Left lobe of liver (tissue), 2 donors: ENCODE results near the gene KLRF2. TPM values are rescaled to one million over a fixed set of nuclear protein-coding genes. Genes with fewer than 3 reads are reported as not detected.

ENCODE experiments used
- ATAC-seq: fragments of 200-7000 bp; cut with Tn5 transposase; one replicate; pipeline ENCODE4 v1.9.1; 2020; ENCODE audit warnings: mild to moderate bottlenecking, moderate library complexity
- DNase-seq: peaks from one replicate; pipeline ENCODE4 v3.0.0-alpha.2; 2020; ENCODE audit warnings: low spot score
- total RNA-seq: library from RNA; stranded (reverse); gene quantifications from one replicate; pipeline ENCODE4 v1.2.1, GENCODE V29; 2021
- donor health status: DM: no; HTN: no; CAD: no; lungs with moderate emphysema.
- donor health status: DM: no; HTN: yes; CAD: no.

Gene KLRF2
- total RNA-seq, 1 donor from 2014 or later: not detected

DNA sequence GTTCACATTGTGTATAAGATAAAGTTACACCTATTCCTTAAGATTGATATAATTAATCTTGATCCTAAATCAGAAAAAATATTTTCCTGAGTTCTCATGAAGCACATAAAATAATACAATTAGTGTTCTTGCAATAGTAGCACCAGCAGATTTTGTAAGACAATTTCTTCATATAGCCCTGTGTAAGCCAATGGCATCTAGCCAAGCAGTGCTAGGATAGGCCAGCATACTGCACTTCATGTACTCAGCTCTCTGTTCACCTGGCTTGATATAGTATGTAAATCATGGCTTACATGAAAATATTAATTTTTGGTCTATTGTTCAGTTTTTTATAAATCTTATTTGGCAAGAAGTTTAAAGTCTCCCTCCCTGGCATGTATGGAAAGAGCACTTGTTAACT, 1.9 kb downstream of the KLRF2 start:
- DNase-seq (no peak), ATAC-seq (peak; percentile 57)

DNA sequence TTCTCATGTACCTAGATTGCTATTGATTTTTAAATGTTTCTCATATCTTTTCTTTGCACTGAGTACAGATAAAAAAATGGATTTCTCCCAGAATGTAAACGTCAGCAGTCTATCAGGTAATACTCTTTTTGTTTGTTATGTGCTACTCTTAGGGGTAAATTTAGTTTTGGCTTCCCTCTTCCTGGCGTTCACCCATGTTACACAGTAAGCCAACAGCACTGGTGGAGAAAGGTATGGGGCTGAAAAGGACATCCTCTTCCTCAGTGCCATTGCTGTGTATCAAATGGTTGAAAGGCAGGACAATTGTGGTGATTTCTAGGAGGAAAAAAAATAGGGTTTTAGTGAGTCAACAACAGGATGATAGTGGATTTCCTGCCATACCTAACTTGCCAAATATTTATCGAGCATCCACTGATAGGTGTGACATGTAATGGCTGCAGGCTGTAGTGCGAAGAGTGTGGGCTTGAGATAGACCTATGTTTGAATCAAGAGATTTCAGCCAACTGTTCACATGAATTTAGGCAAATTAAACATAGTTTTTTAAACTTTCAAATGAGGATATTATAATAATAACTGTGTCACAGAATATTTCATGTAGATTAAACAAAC, 7.5 kb downstream of the KLRF2 start:
- DNase-seq (no peak), ATAC-seq (no peak)

DNA sequence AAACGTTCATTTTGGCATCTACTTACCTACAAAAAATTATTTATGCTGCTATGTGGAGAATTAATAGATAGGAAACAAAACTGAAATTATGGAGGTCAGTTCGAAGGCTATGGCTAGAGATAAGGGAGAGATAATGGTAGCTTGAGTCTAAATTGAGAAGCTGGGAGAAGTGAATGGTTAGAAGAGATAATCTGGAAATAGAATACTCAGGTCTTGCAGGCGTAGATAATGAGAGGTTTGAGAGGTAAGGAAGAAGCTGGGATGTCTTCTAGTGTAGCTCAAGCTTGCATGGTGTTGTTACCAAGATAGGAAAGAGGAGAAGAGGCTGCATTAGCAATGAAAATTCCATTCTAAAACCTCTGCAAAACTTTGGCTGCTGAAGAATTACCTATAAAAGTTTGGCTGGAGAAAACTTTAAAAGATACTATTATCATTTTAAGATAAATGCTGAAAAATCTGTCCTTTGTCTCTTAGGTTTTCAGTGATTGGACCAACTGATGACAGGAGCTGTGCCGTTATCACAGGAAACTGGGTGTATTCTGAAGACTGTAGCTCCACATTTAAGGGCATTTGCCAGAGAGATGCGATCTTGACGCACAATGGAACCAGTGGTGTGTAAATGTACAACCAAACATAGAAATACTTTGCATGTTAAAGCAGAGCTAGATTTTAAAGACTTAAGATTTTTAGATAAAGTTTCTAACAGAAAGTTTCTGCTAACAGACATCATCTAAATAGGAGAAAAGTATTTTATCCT, 14.1 kb downstream of the KLRF2 start:
- DNase-seq: no peak
- ATAC-seq: no peak

DNA sequence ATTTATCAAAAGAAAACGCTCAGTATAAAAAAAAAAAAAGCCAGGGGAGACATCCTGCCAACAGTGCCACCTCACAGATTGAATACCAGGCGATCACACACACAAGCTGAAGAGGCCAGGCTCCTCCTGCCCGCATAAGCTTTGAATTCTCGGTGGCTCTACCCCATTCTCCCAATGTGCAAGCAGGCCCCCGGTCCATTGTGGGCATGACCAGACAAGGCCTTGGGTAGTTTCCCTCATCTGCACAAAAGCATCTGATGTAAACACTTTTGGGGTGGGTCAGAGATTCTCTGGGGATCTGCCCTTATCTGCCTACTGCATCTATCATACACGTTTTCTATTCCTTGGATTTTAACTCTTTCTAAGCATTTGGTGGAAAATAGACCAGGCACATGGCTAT, 16.2 kb downstream of the KLRF2 start:
- ATAC-seq (no peak), DNase-seq (no peak)

DNA sequence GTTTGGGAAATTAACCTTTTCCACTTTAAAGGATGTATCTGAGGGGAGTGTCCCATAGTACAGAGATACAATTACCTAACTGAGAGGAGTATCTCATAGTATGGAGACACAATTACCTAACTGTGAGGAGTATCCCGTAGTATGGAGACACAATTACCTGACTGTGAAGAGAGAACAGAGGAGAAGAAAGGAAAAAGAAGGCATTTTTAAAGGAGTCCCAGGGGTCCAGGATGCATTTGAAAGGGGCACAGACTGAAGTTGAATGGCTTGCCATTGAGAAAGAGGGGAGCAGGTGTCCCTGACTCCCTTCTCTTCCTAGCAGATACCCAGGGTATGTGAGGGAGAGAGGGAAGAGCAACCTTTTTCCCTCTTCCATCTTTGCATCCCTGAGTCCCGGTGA, 17.9 kb downstream of the KLRF2 start:
- DNase-seq (no peak), ATAC-seq (no peak)

DNA sequence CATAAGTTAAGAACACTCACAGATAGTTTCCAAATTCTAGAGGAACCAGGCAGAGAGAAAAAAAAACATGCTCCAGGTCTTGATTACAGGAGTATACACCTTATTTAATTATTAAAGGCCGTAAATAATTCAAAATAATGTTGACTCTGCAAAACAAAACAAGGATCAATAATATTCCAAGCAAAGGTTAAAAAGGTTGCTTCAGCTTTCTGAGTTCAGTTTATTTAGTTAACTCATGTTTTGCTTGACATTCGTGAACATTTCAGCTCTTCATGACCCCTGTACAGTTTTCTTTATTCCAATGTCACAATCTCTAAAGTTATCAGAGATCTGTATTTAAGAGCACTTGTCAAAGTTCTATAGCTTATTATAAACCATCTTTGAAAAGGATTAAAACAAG, 19.6 kb downstream of the KLRF2 start:
- ATAC-seq (peak; percentile 62), DNase-seq (no peak)

DNA sequence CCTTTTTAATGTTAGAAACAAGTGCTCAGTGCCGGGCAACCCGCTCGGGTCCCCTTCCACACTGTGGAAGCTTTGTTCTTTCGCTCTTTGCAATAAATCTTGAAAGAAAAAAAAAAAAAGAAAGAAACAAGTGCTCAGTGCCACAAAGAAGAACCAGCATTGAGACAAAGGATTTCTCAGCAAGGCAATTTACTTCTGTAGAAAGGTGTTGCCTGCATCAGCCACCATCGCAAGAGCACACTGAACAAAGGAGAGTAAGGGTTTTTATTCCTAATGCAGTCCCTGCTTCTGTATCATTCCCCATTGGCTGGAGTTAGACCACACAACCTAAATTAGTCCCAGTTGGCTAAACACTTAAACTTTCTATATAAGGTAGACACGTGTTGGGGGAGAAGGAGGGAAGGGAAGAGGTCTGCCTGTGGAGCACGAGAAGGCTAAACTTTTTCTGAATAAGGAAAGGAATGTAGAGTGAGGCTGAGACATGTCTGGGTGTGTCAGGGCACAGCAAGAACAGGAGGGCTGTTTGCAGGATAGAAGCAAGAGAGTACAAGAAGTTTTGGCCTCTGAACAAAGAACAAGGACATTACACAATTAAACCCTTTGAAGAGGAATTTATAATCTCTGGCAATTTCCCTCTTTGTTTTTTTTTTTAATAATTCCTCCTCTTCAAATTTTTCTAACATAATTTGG, 21.4 kb downstream of the KLRF2 start:
- ATAC-seq (no peak), DNase-seq (no peak)

DNA sequence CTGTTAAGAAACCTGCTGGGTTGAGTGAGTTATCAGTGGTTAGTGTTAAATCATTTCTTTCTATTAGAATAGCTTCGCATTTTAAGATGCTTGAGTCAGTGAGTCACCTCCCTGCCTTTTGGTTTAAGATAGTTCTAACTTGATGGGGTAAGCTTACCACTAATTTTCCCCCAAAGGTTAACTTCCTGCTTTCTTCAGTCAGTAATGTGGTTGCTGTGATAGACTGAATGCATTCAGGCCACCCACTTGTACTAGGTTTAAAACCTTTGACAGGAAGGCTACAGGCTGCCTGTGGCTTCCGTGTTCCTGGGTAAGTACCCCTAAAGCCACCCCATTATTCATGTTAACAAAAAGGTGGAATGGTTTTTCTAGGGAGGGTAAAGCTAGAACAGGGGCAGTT, 25.6 kb downstream of the KLRF2 start:
- DNase-seq (no peak), ATAC-seq (no peak)

DNA sequence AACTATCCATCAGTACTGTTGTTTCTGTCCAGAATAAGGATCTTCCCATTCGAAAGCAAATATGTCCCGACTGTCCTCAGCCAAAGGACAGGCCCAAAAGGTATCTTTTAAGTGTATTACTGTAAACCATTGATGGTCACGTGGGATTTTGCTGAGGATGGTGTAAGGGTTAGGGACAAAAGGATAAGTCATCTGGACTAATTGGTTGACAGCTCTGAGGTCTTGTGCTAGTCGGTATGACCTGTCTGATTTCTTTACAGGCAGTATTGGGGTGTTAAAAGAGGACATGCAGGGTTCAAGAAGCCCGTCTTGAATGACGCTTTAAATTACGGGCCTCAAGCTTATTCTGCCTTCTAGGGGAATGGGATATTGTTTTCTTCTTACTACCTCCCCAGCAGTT, 26.5 kb downstream of the KLRF2 start:
- no peak for DNase-seq
- ATAC-seq: no peak

DNA sequence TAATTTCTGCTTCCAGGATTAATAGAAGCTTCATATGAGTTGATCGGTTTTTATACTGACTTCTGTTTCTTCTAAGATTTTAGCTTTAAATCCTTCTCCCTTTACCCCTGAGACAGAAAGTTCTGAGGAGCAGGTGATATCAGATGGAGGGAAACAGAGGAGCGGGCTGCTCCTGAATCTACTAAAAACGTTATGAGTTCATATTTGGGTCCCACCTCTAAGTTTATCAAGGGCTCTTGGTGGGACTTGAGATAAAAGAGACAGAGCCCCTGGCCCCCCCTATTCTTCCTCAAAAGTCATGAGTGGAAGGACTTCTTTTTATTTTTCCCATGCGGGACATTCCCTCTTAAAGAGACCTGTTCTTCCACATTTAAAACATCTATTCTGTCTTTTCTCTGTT, 27.1 kb downstream of the KLRF2 start:
- DNase-seq (no peak), ATAC-seq (no peak)

DNA sequence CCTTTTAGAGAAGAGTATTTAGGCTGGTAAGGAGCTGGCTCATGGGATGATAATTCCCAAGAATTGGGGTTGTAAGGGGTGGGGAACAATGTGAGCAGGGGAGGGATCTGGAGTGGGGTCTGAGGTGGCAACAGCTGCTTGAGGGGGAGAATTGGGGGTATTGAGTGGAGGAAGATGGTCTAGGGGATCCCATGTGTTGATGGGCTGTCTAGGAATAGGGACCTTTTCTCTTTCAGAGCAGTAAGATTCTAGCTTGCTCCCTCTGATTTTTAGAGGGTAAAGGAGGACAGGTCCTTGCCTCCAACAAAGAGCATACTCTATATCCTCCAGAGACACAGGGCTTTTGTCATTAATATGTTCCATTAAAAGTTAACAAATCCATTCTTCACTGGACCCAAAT, 28.4 kb downstream of the KLRF2 start:
- ATAC-seq: no peak
- no peak for DNase-seq

DNA sequence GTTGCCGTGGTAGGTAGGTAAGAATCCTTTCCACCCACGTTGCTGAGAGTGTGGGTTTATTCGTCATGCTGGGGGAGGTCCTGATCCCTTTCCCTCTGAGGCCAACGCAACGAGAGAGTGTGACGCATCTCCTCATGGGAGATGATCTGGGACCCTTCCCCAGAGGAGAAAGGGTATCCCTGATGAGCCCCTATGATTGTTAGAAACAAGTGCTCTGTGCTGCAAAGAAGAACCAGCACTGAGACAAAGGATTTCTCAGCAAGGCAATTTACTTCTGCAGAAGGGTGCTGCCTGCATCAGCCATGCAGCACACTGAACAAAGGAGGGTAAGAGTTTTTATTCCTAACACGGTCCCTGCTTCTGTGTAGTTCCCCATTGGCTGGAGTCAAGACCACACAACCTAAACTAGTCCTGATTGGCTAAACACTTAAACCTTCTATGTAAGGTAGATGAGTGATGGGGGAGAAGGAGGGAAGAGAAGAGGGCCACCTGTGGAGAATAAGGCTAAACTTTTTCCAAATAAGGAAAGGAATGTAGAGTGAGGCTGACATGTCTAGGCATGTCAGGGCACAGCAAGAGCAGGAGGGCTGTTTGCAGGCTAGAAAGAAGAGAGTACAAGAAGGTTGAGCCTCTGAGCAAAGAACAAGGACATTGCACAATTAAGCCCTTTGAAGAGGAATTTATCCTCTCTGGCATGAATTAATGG, 29.6 kb downstream of the KLRF2 start:
- no peak for DNase-seq
- ATAC-seq: no peak

DNA sequence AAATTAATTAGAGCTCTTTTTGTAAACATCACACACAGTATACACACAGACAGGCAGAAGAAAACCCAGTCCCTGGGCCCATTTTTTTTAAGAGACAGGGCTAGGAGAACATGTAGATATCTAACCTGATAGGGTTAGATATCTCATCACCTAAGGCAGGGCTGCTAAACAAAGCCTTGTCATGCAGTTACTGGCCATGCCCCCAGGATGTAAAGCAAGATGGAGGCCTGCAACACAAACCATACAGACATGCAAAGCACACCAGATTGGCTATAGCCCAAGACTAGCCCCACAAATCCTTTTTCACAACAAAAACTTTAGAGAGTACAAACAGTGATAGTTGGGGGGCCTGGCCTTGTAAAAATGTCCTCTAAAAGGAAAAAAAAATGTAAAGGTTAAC, 30.4 kb downstream of the KLRF2 start:
- ATAC-seq (no peak), DNase-seq (no peak)

DNA sequence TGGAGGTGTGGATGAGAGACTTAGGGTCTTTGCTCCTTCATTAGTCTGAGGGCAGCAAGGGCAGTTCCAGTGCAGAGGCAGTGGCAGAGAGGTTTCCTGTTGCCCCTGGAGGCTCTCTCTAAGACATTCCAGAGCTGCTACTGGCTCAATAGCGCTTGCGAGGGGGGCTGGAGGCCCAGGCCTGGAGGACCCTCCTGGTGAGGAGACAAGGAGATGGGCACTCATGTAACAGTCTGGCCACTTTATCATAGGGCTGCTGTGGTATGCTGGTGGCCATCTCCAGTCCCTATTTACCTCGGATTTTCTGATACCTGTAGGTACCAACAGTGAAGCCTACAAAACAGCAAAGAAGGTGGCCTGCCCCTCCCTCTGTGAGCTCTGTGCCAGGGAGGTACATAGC, 38.2 kb downstream of the KLRF2 start:
- ATAC-seq (no peak), DNase-seq (no peak)

DNA sequence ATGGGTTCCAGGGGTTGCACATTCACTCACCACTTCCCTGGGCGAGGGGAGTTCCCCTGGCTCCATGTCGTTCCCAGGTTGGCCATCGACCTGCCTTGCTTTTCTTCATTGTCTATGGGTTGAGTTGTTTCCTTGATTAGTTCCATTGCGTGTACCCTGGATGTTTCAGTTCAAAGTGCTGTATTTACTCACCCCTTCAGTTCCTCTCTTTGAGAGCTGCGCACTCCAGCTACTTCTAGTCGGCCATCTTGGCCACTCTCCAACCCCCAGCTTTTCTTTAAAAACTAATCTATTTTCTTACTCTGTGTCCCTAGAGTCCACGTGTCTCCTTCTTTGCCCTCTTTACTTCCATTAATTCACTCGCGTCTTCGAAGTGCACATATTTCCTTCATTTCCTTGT, 39.2 kb downstream of the KLRF2 start:
- no peak for DNase-seq
- ATAC-seq: no peak

DNA sequence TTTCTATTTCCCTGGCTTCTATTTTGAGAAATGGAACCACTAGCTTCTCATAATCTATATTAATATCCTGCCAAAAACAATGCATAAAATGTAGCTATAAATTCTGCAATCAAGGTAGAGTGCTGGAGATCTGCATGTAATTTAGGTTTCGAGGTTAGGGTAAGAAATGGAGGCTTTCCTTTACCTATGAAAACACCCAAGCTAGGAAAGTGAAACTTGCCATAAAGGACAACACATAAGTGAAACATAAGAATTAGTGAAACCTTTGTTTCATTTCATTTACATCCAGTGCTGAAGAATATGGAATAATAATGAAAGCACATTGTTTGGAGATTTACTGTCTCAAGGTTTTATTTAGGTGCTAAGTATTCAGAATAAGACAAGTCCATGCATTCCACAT, 41.1 kb downstream of the KLRF2 start:
- no peak for ATAC-seq

DNA sequence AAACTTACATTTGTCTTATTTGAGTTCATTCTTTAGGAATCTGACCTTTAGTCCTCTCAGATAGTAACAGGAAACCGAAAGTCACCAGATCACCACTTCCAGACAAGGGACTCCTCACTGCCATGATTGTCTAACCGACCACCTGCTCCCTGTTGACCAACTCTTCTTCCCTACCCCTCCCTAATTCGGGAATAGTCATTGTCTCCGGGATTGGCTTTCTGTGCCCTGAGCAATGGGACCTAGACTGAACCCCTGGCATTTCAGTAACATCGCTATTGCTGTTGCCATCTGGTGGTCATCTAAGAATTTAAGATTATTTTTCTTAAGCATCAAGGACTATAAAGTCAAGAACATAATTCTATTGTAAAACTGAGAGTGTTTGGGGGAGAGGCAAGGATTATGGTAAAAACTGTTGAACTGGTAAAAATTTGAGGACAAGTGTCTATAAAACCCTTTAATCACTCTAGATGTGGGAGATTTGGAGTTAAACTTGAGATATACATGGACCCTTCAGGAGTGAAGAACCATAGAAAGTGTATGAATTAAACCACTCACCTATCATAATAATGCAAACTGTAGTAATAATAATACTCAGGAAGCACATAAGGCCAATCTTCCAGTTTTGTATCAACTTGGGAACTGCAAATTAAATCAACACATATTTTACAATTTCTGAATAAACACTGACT, 44.6 kb downstream of the KLRF2 start:
- DNase-seq: no peak
- peak; percentile 95 for ATAC-seq

More for the DNA sequence above, 41.1 kb downstream of the KLRF2 start:
- no peak for DNase-seq

DNA sequence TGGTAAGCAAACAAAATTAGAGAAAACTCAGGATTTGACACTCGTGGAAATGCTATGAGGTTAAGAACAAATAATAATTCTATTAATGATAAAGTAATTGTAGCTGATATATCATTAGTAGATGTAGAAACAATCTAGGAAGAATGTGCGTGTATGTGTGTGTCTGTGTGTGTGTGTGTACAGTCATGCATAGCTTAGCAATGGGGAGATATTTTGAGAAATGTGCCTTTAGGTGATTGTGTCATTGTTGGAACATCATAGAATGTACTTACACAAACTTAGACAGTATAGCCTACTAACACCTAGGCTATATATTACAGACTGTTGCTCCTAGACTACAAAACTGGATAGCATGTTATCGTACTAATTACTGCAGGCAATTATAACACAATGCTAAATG, 45.6 kb downstream of the KLRF2 start:
- no peak for DNase-seq
- ATAC-seq: no peak

DNA sequence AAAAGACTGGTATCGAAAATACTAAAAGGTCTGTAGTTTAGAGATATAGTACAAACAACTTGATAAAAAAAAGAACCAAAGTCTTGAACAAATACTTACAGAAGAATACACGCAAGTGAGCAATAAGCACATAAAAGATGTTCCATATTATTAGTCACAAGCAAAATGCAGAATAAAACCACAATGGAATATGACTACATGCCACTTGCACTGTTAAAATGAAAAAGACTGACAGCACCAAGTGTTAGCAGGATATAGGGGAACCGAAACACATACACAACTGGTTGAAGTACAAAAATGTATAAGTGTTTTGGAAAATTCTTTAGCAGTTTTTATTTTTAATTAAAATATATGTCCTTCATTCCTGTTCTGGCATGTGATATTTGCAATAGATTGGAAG, 47.3 kb downstream of the KLRF2 start:
- no peak for ATAC-seq

DNA sequence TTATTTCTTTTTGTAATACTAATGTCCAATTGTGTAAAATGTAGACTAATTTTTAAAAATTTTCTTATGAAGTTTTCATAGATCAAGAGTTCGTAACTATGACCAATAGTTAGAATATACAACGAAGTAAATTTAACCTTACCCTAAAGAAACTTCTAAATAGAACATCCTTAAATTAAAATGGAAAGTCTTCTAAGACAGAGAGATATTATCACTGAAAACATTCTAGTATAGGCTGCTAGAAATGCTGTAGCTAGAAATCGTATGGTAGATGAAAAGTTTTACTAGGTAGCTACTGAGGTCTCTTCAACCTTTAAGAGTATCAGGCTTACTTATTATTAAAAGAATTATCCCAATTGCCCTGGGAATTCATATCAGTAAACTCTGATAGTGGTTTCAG, 50.0 kb downstream of the KLRF2 start:
- ATAC-seq (no peak), DNase-seq (no peak)

More for the DNA sequence above, 47.3 kb downstream of the KLRF2 start:
- no peak for DNase-seq

DNA sequence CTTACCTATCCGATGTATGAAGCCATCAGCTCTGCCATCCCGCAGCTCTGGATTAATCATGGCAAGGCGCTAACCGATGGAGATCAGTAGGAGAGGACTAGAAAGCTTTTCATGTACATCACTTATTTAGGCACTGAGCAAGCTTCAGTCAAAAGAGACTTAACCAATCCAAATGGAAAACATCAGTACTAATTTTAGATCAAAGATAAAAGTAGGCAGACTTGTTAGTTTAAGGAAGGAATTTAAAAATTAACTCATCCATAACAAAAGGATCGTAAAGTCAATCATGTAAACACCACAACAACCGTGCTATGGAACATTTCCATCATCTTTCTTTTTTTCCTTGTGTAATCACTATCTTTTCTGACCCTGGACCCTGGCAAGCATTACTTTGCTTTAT, 51.0 kb downstream of the KLRF2 start, which contains the start of gene CLEC2A:
Gene CLEC2A (minus strand): TSS at position 101 of the 400 bp plus-strand sequence. CDS start 41 bp downstream, at position 60.
- ATAC-seq: no peak
- DNase-seq: no peak
